Lower leg skin (tissue), 4 donors: ENCODE measurements around the gene ATP1B4. TPM values are rescaled to one million over a fixed set of nuclear protein-coding genes. Genes with fewer than 3 reads are reported as not detected.

ENCODE experiments used
- DNase-seq, 2 donors: peaks; one replicate each; pipeline ENCODE4 v3.0.0-alpha.2; 2019; ENCODE audit warnings: low spot score in 2 of 2
- H3K4me3 ChIP-seq: fragments of 200-600 bp; sonication (generic); 2 replicates; pipeline ENCODE4 v1.5.1; 2017; ENCODE audit warnings: mild to moderate bottlenecking, low read depth; ENCODE audit not compliant: poor library complexity, severe bottlenecking
- POLR2A ChIP-seq, 2 donors: fragments of 450-650 bp; IDR thresholded peaks; one replicate each; pipeline ENCODE4 v1.6.1; 2016 to 2017; ENCODE audit warnings: antibody characterized with exemption in 2 of 2, mild to moderate bottlenecking in 1 of 2, moderate library complexity in 1 of 2
- WGBS, 2 donors: methylation state at CpG; one replicate each; pipeline ENCODE4 v1.1.5; 2018; 5-methylcytosine and 5-hydroxymethylcytosine counted together
- intact Hi-C: fragments of 100-400 bp; cut with DNase I; formaldehyde crosslinking; loops from one replicate; pipeline ENCODE4 v1.15.0; 2023; ENCODE audit warnings: low total_unique reads
- total RNA-seq, 4 donors: library from RNA; depleted of rRNA; stranded (reverse); fragments of >200 nt; gene quantifications; one replicate each; pipeline ENCODE4 v1.1.0, GENCODE V29; 2016
- TF ChIP-seq, protein P1 (sequence below), 3 donors: fragments of 450-650 bp; IDR thresholded peaks; one replicate each; pipeline ENCODE4 v1.5.1; 2016; ENCODE audit warnings: antibody characterized with exemption in 3 of 3, mild to moderate bottlenecking in 3 of 3, moderate library complexity in 2 of 3

The ATP1B4 gene
- total RNA-seq, 4 donors from 2014 or later, result not detected

GRCh38 chrX:120350450-120351138, 11.3 kb upstream of the ATP1B4 start:
- no peak overlapping the region for H3K4me3 ChIP-seq
- intact Hi-C loops, result no loop called here
- DNase-seq, result no peak
- WGBS, 2 donors, result 71 to 72% methylated on average over 4 of the region's 4 CpGs
- TF ChIP-seq, protein P1, sequence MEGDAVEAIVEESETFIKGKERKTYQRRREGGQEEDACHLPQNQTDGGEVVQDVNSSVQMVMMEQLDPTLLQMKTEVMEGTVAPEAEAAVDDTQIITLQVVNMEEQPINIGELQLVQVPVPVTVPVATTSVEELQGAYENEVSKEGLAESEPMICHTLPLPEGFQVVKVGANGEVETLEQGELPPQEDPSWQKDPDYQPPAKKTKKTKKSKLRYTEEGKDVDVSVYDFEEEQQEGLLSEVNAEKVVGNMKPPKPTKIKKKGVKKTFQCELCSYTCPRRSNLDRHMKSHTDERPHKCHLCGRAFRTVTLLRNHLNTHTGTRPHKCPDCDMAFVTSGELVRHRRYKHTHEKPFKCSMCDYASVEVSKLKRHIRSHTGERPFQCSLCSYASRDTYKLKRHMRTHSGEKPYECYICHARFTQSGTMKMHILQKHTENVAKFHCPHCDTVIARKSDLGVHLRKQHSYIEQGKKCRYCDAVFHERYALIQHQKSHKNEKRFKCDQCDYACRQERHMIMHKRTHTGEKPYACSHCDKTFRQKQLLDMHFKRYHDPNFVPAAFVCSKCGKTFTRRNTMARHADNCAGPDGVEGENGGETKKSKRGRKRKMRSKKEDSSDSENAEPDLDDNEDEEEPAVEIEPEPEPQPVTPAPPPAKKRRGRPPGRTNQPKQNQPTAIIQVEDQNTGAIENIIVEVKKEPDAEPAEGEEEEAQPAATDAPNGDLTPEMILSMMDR (IDR thresholded peaks at IDR 0.05), result no peak
- no peak for TF ChIP-seq POLR2A (IDR thresholded peaks at IDR 0.05)

DNA sequence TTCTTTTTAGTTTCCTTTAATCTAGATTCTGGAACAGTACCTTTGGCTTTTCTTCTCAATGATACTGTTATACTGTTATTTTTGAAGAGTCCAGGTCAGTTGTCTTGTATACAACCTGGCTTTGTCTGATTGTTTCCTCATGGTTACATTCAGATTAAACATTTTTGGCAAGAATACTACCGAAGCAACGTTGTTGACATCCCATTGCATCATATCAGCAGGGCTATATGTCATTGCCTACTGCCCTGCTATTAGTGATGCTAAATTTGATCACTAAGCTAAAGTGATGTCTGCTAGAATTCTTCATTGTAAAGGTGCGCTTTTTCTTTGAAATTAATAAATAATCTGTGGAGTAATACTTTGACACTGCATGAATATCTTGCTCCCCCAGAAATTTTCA, 5.8 kb upstream of the ATP1B4 start:
- intact Hi-C loops, result no loop called here
- no peak for DNase-seq
- WGBS, 2 donors, result 55 to 65% methylated on average over 3 of the region's 3 CpGs
- TF ChIP-seq, protein P1 (IDR thresholded peaks at IDR 0.05), result no peak
- no peak for TF ChIP-seq POLR2A (IDR thresholded peaks at IDR 0.05)
- H3K4me3 ChIP-seq, result no peak overlapping the region

DNA sequence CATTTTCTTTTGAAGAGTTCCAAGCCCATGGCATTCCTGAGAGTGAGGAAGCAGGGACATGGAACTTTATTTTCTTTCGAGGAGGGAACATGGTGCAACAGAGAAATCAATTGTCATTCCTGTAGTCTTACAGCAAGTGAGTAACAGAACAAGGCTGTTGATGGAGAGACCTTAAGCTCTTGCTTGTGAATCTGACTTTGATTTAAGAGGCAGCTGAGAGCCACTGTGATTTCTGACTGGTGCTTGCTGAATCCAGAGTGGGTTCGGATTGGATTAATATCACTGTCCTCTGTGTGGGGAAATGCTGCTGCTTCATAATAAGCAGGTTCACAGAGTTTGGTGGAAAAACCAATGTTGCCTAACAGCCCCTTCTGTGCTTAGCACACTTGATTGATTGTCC, 4.7 kb upstream of the ATP1B4 start:
- 58 to 60% methylated on average over 2 of the region's 2 CpGs for WGBS, 2 donors
- no peak for DNase-seq
- H3K4me3 ChIP-seq, result no peak overlapping the region
- intact Hi-C loops, result no loop called here
- TF ChIP-seq, protein P1 (IDR thresholded peaks at IDR 0.05), result no peak
- TF ChIP-seq POLR2A (IDR thresholded peaks at IDR 0.05), result no peak

DNA sequence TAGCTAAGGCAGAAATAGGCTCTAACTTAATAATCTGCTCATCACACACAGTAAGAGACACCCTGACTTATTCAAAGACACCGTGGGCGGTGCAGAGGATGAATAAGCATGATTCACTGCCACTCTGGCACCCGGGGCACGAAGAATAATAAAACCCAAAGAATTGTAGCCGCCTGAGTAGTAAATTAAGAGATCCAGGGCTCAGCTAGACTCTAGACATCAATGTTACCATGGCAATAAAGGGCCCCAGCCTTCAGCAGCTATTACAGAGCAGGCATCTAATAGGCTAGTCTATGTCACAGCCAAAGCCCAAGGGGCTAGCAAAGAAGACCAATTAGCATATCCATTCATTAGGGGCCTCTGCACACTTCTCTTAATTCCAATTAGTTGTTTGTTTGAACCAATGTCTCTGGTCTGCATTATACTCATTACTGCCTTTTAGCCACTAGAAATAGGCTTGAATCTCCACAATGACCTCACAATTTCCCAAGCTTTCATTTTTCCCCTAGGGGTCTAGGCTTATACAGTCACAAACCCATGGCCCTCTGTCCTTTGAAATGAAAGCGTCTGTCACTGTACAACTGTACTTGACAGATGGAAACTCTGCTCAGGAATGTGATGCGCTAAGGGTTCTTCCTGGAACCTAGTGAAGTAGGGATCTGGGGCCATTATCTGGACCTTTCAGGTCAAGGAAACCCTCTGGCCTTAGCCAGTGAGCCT, 3.0 kb upstream of the ATP1B4 start:
- TF ChIP-seq POLR2A (IDR thresholded peaks at IDR 0.05), result no peak
- TF ChIP-seq, protein P1 (IDR thresholded peaks at IDR 0.05), result no peak
- 35 to 51% methylated on average over 7 of the region's 7 CpGs for WGBS, 2 donors
- intact Hi-C loops, result no loop called here
- no peak overlapping the region for H3K4me3 ChIP-seq
- no peak for DNase-seq

GRCh38 chrX:120365320-120365719, 3.4 kb downstream of the ATP1B4 start:
- DNase-seq, result peak in 1 of 2 donors; percentile 85
- intact Hi-C loops, result no loop called here
- WGBS, 2 donors, result 20 to 32% methylated on average over 1 to 2 of the region's 2 CpGs
- TF ChIP-seq POLR2A (IDR thresholded peaks at IDR 0.05), result no peak
- TF ChIP-seq, protein P1 (IDR thresholded peaks at IDR 0.05), result no peak
- no peak overlapping the region for H3K4me3 ChIP-seq
